ENCODE results near the gene GAPDH.
A peak's percentile ranks its signal among the peaks of the same experiment; 100 is the strongest.

The GAPDH gene

GRCh38 chr12:6530576-6531260 is 3.6 kb upstream of the GAPDH start:
- DNase-seq, result no peak

- peak; percentile 84 for DNase-seq
Measured at GRCh38 chr12:6532051-6532926, 2.0 kb upstream of the GAPDH start.

GRCh38 chr12:6532927-6533652 is 1.2 kb upstream of the GAPDH start:
- DNase-seq, result peak; percentile 98

GRCh38 chr12:6533653-6533922 is 729 bp upstream of the GAPDH start:
- DNase-seq, result no peak

- no peak for DNase-seq
Measured at GRCh38 chr12:6534695-6534944, 303 bp downstream of the GAPDH start.

- DNase-seq, result peak; percentile 97
Measured at GRCh38 chr12:6534945-6535696, 804 bp downstream of the GAPDH start.

GRCh38 chr12:6535697-6535946 is 1.3 kb downstream of the GAPDH start:
- DNase-seq, result no peak

- DNase-seq, result no peak
Measured at GRCh38 chr12:6535960-6536847, 1.9 kb downstream of the GAPDH start.

GRCh38 chr12:6536894-6537579 is 2.7 kb downstream of the GAPDH start:
- no peak for DNase-seq

GRCh38 chr12:6537580-6538419 is 3.5 kb downstream of the GAPDH start:
- peak; percentile 90 for DNase-seq

- peak; percentile 75 for DNase-seq
Measured at GRCh38 chr12:6538420-6539313, 4.3 kb downstream of the GAPDH start.

GRCh38 chr12:6539314-6539682 is 5.0 kb downstream of the GAPDH start:
- DNase-seq, result peak; percentile 68

- no peak for DNase-seq
Measured at GRCh38 chr12:6539707-6540134, 5.4 kb downstream of the GAPDH start.

GRCh38 chr12:6540181-6540877 is 6.0 kb downstream of the GAPDH start:
- DNase-seq, result peak; percentile 100

- DNase-seq, result no peak
Measured at GRCh38 chr12:6541371-6542165, 7.3 kb downstream of the GAPDH start.

GRCh38 chr12:6542209-6543009 is 8.1 kb downstream of the GAPDH start:
- DNase-seq, result no peak

GRCh38 chr12:6546016-6546415 is 11.7 kb downstream of the GAPDH start:
- DNase-seq, result no peak

- no peak for DNase-seq
Measured at GRCh38 chr12:6547566-6547965, 13.2 kb downstream of the GAPDH start.

Measured in NCI-H2171 treated with DMSO at 0.1 percent for 48 hours (cell line).